RCC 7860 (cell line): ENCODE data around the gene ZNF292.
A peak's percentile ranks its signal among the peaks of the same experiment; 100 is the strongest.
"Not testable (repeated sequence)": the region's sequence is repeated elsewhere in the genome, so short reads cannot be mapped to it uniquely, and the experiment has no call there.

Experiments
- DNase-seq: peaks from one replicate; pipeline ENCODE4 v3.0.0-alpha.2; 2015; ENCODE audit warnings: low spot score
- FAIRE-seq: peaks from 2 replicates; lab custom pipeline; 2012; peaks lifted over from hg19 to GRCh38; lab: Jason Lieb, UNC

The ZNF292 gene

DNA sequence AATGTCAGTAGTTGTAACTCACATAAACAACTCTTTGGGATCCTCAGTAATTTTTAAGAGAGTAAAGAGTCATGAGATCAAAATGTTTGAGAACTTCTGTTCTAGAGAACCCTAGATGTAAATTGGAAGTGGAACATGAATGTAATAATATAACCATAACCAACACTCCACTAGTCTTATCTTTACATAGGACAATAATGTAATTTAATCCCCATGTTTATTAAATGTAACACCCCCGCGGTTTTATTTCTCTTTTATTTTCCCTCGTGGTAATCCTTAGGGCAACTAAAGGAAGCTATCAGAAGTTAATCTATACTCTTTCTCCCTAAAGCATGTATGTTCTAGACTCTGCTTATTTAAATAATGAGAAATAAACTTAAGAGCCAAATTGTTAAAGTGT is 54.4 kb downstream of the ZNF292 start:
- DNase-seq (no peak), FAIRE-seq (no peak)

DNA sequence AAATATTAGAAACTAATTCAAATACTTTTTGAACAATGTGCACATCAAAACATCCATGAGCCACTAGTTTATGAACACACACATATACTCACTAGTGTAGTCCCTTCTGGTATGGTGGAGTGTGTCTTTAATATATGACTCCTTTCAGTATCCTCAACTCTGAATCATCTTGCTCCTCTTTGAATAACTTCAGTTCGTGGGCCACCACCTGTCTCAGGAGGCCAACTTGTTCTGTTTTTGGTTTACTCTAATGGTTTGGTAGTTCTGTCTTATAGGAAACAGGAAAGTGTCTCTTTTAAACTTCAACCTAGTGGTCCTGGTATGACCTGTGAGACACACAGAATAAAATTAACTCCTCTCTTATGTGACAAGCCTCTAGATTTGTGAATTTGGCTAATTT is 55.6 kb downstream of the ZNF292 start:
- no peak for FAIRE-seq
- DNase-seq: no peak

DNA sequence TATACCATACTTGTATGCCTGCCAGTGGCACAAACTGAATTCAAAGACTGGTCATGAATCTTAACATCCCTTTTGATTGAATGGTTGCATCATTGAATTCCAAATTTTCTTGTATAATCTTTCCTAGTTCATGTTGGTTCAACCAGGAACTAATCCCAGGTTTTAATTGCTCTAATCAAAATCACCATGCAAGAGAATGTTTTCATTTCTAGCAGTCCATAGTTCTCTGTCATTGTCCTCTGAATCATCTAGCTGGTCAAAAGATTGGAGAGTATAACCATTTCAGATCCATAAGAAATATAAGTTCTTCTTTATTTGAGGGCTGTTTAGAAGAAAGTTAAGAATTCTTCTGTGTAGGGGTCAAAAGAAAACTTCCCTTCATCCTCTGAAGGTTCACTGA is 57.2 kb downstream of the ZNF292 start:
- no peak for FAIRE-seq
- DNase-seq: no peak

DNA sequence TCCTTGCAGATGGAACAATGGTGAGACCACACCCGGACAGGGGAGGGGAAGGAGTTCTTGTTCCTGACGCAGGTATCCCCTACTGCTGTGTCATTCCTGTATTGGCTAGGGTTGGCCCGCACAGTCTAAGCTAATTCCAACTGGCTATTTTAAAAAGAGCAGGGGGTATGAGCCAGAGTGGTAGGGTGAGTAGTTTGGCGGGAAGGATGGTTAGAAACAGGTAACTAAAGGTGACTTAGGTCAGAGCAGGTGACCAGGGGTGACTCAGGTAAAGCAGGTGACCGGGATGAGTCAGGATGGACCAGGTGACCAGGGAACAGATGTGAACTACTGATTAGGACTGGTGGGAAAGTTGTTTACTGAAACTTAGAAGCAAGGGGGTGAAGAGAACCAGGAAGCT is 58.0 kb downstream of the ZNF292 start:
- DNase-seq: no peak

DNA sequence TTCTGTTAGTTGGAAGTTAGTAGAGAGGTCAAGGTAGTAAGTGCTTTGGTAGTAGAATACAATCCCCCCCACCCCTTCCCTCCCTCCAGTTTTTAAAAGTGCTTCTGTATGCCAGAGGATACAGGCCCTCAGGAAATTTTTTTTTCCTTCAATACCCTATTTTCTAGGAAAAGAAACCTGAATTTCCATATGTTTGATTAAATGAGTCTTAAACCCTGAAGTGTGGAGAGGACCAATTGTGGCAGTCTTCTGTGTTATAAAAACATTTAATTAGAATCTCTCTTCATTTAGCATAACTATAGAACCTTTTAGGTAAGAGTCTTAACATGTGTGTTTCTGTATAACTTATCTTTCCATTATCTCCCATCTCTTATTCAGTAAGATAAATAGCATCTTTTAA is 59.5 kb downstream of the ZNF292 start:
- FAIRE-seq: no peak
- no peak for DNase-seq

More for the DNA sequence above, 58.0 kb downstream of the ZNF292 start:
- FAIRE-seq: no peak

DNA sequence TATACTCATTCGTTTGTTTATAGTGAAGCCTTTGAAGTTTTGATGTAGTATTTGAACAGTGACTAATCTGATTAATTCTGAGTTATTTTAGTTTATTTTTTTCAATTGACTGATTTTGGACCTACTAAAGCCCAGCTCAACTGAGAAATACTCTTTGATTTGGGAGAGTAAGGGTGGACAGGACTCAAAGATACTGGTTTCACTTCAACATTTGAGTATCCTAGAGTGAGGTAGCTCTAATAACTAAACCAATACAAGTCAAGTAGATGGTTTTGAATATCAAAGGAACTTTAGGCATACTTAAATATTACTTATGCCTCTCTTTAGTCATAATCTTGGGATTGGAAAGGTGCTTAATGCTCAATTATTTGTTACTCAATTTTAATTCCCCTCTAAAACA is 65.6 kb downstream of the ZNF292 start:
- no peak for DNase-seq
- no peak for FAIRE-seq

DNA sequence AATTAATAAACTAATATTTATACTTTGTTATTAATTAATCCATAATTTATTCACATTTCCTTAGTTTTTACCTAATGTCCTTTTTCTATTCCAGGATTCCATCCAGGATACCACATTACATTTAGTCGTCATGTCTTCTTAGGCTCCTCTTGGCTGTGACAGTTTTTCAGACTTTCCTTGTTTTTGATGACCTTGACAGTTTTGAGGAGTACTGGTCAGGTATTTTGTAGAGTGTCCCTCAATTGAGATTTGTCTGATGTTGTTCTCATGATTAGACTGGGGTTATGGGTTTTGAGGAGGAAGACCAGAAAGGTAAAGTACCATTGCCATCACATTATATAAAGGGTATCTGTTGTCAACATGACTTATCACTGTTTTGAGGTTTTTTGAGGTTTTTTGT is 67.3 kb downstream of the ZNF292 start:
- DNase-seq (no peak), FAIRE-seq (no peak)

DNA sequence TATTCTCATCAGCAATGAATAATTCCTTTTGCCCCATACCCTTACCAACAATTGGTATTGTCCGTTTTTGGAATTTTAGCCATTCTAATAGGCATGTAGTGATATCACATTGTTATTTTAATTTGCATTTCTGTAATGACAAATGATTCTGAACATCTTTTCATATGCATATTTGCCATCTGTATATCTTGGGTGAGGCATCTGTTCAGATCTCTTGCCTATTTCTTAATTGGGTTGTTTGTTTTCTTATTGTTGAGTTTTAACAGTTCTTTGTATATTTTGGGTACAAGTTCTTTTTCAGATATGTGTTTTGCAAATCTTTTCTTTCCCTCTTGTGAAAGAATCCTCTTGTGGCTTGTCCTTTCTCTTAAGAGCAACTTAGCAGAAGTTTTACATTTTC is 69.6 kb downstream of the ZNF292 start:
- FAIRE-seq: no peak
- no peak for DNase-seq

DNA sequence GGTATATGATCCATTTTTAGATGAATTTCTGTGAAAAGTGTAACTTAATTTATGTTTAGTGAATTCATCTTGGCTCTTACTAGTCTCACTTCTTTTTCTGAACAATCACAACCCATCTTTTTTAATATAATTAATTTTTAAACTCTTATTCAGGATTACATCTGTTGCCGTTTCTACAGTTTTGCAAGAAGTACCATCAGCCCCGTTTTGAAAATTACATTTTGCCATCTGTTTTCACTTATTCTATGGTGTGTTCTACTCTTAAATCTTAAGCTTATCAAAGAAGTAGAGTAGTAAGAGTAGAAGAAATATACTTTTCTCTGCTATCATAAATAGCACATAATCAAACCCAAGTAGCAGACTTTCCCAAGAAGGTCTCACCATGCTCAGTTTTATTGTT is 70.1 kb downstream of the ZNF292 start:
- FAIRE-seq (no peak), DNase-seq (no peak)

DNA sequence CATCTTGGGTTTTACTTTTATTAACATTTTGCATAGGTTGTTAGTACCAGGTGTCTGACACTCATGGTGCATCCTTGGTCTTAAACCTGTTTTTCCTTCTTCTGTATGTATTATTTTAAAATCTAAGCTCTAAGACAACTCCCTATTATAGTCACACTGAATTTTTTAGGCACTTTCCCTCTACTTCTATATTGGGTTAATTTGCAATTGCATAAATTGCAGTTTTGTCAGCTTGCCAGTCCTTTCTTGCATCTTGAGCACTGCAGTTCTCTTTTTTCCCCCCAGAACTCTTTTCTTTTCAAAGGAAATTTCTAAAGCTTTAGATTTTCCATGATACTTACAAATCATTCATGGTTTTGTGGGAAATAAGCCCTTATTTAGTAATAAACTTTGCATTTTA is 70.6 kb downstream of the ZNF292 start:
- DNase-seq (no peak), FAIRE-seq (no peak)

DNA sequence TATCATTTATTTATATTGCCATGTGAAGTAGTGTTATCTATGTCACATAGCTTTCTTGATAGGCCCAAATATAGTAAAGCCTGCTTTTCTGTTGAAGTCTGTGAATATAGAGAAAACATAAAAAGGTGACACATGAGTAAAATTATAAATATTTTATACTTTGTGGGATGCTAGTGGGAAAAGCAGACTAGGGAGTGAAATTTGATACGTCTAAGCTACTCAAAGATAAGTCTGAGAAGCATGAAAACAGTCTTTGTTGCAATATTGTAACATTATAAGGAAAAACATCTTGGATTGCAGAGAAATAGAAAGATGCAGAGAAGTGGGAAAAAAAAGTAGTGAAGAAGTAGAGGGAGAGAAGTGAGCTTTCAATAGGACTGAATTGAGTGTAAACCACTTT is 75.4 kb downstream of the ZNF292 start:
- DNase-seq (no peak), FAIRE-seq (no peak)

DNA sequence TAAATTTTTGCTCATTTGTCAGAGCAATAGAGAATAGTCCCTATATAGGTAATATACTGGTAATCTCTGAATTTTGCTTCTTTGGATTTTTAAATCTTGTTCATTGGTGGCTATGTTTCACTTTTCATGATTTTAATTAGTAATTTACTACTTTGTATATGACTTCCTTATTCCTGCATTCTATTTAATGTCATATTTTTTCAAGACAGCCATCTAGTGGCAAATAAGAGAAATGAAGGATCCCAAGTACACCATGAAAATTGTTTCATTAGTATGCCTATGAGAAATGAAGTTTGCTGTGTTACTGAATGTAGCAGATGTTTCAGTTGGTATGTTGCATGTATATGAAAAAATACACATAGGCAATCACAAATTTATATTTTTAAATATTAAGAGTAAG is 82.4 kb downstream of the ZNF292 start:
- peak; percentile 76 for FAIRE-seq

DNA sequence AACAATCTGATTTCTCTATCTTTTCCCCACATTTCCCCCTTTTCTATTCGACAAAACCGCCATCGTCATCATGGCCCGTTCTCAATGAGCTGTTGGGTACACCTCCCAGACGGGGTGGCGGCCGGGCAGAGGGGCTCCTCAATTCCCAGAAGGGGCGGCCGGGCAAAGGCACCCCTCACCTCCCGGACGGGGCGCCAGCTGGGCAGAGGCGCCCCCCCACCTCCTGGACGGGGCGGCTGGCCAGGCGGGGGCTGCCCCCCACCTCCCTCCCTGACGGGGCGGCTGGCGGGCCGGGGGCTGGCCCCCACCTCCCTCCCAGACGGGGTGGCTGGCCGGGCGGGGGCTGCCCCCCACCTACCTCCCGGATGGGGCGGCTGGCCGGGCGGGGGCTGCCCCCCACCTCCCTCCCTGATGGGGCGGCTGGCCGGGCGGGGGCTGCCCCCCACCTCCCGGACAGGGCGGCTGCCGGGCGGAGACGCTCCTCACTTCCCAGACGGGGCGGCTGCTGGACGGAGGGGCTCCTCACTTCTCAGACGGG is 83.8 kb downstream of the ZNF292 start:
- FAIRE-seq, DNase-seq: not testable (repeated sequence)

More for the DNA sequence above, 82.4 kb downstream of the ZNF292 start:
- DNase-seq: peak; percentile 20

DNA sequence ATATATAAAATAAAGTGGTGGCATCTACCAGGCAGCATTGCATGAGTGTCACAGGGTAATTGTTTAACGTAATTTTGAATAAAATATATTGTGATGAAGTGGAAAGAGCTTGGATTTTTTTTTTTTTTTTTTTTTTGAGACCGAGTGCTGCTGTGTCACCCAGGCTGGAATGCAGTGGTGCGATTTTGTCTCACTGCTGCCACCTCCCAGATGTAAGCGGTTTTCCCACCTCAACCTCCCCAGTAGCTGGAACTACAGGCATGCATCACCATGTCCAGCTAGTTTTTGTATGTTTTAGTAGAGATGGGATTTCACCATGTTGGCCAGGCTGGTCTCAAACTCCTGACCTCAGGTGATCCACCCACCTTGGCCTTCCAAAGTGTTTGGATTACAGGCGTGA is 85.9 kb downstream of the ZNF292 start:
- FAIRE-seq (no peak), DNase-seq (no peak)

DNA sequence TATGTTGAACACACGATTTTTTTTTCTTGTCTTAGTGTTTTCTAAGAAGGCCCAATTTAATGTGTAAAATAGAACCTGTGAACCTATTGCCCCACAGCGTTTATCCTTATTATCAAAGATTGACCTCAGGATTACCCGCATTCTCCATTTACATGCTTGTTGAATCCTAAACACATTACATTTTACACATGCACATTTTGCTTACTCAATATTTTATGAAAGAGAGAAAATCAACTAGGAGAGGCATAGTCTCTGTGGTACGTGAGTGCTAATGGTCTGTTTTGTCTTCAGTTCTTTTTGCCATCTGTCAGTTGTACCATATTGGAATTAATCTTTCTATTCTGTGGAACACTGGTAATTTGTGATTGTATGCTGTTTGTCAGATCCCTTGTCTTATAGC is 86.9 kb downstream of the ZNF292 start:
- FAIRE-seq (no peak), DNase-seq (no peak)

DNA sequence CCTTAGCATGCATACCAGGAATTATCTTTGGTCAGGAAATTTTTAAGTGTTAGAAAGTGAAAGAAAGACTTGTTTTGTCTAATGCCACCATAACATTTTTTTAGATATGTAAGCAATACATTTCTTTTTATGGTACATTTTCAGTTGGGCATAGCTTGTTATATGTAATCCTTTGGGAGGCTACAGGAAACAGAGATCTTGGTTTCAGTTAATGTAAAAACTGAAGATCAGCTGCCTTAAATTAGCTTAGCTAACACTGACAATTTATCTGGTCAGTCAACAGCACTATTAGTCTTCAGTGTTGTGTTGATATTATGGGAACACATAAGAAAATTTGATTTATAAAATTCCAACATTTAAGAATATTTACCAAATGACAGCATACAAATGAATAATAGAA is 88.4 kb downstream of the ZNF292 start:
- DNase-seq (no peak), FAIRE-seq (no peak)

DNA sequence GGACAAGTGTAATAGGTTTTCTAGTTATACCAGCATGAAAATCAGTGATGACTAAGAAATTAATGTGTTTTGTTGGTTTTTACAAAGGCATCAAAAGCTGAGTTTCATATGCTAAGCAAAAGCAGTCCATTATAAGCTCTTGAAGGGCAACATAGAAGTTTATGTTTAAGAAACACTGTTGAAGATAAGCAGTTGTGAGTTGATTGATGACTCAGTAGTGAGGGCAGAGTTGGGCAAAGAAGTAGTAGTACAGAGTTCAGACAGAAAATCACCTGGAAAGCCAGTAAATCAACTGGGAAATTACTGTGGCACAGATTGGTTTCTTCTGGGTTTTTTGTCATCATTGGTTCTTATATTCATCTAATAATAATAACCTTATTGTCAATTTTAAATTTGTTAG is 89.0 kb downstream of the ZNF292 start:
- DNase-seq (no peak), FAIRE-seq (no peak)

DNA sequence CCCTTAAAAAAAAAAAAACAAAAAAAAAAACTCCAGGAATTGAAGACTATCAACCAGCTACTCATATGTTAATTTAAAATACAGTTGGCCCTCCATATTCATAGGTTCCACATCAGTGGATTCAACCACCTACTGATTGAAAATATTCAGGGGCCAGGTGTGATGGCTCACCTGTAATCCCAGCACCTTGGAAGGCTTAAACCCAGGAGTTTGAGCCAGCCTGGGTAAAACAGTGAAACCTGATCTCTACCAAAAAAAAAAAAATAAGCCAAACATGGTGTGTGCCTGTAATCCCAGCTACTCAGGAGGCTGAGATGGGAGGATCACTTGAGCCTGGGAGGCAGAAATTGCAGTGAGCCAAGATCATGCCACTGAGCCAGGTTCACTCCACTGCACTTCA is 94.7 kb downstream of the ZNF292 start:
- DNase-seq (no peak), FAIRE-seq (no peak)

DNA sequence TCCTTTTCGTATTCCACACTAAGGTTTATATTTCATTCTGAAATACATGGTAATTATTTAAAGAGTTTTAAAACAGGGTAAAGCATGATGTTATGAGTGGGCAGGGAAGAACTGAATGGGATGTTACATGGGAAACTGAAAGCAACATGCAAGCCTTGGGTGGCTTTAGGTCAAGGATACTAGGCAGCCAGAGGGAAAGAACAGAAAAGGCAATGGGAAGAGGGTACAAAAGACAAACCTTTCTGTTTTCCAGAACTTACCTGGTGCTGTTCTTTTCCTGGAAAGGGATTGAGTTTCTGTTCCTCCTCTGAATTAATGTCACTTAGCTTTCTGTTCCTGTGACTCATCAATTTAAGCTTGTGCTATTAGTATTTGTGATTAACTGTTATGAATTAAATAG is 95.9 kb downstream of the ZNF292 start:
- DNase-seq: no peak
- no peak for FAIRE-seq

DNA sequence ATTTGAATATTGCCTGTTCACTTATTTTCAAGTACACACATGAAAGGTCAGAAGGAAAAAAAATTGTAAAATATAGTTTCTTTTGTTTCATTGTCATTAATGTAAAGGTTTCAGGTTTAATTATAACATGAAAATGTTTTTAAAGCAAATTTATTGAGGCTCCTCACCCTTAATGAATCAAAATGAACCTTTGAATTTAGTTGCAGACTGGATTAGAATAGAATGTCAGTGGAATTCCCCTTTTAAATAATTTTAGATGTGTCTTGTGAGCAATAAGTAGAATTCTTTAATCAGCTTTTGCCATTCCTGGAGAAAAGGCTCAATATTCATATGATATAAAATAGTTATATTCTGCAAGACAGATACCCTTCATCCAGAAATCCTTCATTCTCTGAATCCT is 96.4 kb downstream of the ZNF292 start:
- DNase-seq (no peak), FAIRE-seq (no peak)

DNA sequence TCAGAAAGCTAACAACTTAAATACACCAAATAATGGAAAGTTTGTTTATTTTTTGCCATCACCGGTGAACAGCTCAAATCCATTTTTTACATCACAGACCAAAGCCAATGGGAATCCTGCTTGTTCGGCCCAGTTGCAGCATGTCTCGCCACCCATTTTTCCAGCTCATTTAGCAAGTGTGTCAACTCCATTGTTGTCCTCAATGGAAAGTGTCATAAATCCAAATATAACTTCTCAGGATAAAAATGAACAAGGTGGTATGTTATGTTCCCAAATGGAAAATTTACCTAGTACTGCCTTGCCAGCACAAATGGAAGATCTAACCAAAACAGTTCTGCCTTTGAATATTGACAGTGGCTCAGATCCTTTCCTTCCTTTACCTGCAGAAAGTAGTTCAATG is 101.7 kb downstream of the ZNF292 start:
- no peak for DNase-seq
- FAIRE-seq: no peak

DNA sequence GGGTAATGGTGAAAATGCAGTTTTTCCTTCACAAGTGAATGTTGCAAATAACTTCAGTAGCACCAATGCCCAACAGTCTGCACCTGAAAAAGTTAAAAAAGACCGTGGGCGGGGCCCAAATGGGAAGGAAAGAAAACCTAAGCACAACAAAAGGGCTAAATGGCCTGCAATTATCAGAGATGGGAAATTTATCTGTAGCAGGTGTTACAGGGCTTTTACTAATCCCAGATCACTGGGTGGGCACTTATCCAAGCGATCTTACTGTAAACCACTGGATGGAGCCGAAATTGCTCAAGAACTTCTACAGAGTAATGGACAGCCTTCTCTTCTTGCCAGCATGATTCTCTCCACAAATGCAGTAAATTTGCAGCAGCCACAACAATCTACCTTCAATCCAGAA is 102.2 kb downstream of the ZNF292 start:
- DNase-seq (no peak), FAIRE-seq (no peak)

DNA sequence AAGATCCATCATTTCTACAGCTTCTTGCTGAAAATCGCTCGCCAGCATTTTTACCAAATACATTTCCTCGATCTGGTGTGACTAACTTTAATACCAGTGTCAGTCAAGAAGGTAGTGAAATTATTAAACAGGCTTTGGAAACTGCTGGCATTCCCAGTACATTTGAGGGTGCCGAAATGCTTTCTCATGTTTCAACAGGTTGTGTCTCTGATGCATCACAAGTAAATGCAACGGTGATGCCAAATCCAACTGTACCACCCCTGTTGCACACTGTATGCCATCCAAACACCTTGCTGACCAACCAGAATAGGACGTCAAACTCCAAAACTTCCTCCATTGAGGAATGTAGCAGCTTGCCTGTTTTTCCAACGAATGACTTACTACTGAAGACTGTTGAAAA is 102.6 kb downstream of the ZNF292 start:
- no peak for FAIRE-seq
- DNase-seq: no peak

DNA sequence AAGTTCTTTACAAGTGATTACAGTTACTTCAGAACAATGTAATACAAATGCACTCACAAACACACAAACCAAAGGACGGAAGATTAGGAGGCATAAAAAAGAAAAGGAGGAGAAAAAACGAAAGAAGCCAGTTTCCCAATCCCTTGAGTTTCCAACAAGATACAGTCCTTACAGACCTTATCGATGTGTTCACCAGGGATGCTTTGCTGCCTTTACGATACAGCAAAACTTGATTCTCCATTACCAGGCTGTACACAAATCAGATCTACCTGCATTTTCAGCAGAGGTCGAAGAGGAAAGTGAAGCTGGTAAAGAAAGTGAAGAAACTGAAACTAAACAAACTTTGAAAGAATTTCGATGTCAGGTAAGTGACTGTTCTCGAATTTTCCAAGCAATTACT is 104.4 kb downstream of the ZNF292 start:
- DNase-seq (no peak), FAIRE-seq (no peak)
